Measurements from ENCODE around the gene MPV17L2. TPM values are rescaled to one million over a fixed set of nuclear protein-coding genes. Genes with fewer than 3 reads are reported as not detected.

The MPV17L2 gene
- total and polyA plus RNA-seq, 2 experiments from 2014 or later = 38.7 to 81.3 TPM

DNA sequence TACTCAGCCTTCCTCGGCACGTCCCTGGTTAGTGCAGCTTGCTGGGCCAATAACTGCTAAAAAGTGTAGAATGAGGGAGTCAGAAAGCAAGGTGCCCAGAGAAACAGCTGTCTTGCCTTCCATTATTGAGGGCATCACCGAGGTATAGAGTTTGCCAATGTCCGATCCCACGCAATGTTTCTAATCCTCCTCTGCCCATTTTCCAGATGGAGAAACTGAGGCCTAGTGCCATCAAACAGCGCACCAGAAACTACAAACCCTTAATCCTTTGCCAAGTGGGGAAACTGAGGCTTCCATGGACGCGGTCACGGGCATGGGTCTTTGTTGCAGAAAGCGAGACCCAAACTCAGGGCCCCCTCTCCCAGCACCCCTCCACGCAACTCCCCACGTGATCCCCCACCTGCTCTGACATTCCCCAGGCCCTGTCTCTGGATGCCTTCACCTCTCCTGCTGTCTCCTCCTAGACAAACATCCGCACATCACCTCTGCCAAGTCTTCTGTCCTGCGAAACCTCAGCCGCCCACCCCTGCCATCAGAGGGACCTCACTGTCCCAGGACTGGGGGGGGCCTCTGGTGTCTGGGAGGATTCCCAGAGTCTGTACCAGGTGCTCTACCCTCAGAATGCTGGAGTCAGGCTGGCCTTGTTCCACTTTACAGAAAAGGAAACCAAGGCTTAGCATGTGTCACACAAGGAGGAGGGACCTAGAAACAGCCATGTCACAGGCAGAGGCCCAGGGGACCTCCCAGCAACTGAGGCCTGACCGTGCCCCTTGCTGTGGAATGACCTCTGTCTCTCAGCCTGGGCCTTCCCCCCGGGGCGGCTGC lies 34.1 kb downstream of the MPV17L2 start (continued):
- TF ChIP-seq EZH2 (IDR thresholded peaks at IDR 0.05; ENCODE audit: low read depth, unreplicated experiment) = no peak
- no peak for TF ChIP-seq EZH2phosphoT487 (IDR thresholded peaks at IDR 0.05; ENCODE audit: unreplicated experiment)
- TF ChIP-seq, protein P1, sequence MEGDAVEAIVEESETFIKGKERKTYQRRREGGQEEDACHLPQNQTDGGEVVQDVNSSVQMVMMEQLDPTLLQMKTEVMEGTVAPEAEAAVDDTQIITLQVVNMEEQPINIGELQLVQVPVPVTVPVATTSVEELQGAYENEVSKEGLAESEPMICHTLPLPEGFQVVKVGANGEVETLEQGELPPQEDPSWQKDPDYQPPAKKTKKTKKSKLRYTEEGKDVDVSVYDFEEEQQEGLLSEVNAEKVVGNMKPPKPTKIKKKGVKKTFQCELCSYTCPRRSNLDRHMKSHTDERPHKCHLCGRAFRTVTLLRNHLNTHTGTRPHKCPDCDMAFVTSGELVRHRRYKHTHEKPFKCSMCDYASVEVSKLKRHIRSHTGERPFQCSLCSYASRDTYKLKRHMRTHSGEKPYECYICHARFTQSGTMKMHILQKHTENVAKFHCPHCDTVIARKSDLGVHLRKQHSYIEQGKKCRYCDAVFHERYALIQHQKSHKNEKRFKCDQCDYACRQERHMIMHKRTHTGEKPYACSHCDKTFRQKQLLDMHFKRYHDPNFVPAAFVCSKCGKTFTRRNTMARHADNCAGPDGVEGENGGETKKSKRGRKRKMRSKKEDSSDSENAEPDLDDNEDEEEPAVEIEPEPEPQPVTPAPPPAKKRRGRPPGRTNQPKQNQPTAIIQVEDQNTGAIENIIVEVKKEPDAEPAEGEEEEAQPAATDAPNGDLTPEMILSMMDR (conservative IDR thresholded peaks at IDR 0.05; ENCODE audit: low read depth in 2 of 2) = no peak
- TF ChIP-seq JUNB (IDR thresholded peaks at IDR 0.05; ENCODE audit: unreplicated experiment) = no peak
- TF ChIP-seq, protein P2, sequence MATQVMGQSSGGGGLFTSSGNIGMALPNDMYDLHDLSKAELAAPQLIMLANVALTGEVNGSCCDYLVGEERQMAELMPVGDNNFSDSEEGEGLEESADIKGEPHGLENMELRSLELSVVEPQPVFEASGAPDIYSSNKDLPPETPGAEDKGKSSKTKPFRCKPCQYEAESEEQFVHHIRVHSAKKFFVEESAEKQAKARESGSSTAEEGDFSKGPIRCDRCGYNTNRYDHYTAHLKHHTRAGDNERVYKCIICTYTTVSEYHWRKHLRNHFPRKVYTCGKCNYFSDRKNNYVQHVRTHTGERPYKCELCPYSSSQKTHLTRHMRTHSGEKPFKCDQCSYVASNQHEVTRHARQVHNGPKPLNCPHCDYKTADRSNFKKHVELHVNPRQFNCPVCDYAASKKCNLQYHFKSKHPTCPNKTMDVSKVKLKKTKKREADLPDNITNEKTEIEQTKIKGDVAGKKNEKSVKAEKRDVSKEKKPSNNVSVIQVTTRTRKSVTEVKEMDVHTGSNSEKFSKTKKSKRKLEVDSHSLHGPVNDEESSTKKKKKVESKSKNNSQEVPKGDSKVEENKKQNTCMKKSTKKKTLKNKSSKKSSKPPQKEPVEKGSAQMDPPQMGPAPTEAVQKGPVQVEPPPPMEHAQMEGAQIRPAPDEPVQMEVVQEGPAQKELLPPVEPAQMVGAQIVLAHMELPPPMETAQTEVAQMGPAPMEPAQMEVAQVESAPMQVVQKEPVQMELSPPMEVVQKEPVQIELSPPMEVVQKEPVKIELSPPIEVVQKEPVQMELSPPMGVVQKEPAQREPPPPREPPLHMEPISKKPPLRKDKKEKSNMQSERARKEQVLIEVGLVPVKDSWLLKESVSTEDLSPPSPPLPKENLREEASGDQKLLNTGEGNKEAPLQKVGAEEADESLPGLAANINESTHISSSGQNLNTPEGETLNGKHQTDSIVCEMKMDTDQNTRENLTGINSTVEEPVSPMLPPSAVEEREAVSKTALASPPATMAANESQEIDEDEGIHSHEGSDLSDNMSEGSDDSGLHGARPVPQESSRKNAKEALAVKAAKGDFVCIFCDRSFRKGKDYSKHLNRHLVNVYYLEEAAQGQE (IDR thresholded peaks at IDR 0.05; ENCODE audit: unreplicated experiment) = no peak
- TF ChIP-seq CREB1 (CRISPR knock-in tag; IDR thresholded peaks at IDR 0.05; ENCODE audit: low read depth) = no peak
- no peak for TF ChIP-seq POLR2AphosphoS5 (IDR thresholded peaks at IDR 0.05; ENCODE audit: low read depth)
- TF ChIP-seq STAT1 (IDR thresholded peaks at IDR 0.05; ENCODE audit: unreplicated experiment) = no peak
- TF ChIP-seq, protein P3, sequence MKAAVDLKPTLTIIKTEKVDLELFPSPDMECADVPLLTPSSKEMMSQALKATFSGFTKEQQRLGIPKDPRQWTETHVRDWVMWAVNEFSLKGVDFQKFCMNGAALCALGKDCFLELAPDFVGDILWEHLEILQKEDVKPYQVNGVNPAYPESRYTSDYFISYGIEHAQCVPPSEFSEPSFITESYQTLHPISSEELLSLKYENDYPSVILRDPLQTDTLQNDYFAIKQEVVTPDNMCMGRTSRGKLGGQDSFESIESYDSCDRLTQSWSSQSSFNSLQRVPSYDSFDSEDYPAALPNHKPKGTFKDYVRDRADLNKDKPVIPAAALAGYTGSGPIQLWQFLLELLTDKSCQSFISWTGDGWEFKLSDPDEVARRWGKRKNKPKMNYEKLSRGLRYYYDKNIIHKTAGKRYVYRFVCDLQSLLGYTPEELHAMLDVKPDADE (IDR thresholded peaks at IDR 0.05) = no peak
- TF ChIP-seq NANOG (IDR thresholded peaks at IDR 0.05; ENCODE audit: borderline replicate concordance) = no peak
- TF ChIP-seq ZNF114 (CRISPR knock-in tag; IDR thresholded peaks at IDR 0.05) = no peak

DNA sequence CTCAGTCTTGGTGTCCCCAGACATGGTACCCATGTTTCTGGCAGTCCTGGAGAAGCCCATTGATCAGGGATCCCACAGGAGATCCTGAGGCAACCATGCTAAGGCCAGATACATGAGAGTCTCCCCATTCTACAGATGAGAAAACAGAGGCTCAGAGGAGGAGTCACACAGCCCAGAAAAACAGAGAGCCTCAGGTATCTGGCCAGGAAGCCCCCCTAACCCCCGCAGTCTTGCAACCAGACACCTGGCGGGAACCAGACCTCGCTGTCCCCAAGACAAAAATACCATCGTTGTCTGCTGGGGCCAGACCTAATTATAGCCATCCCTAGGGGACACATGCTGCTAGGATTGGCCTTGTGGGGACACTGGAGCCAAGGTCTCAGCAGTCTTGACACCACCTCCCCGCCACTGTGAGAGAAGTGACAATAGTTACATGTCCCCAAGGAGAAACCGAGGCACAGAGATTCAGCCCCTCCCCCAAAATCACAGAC lies 34.8 kb downstream of the MPV17L2 start:
- Histone ChIP-seq H3K9me2 (ENCODE audit: insufficient read depth) (no peaks in the 10 kb centered on the region), H3K36me3 (ENCODE audit: insufficient read depth) (no peaks in the 10 kb centered on the region), H3K27ac (ENCODE audit: low read depth) (no peak overlapping the region), H3K4me1 (ENCODE audit: insufficient read depth) (peaks cover 29% of the 10 kb centered on the region), H3F3A (replicated peaks; ENCODE audit: low read depth) (peaks cover 50% of the 10 kb centered on the region), H3K4me3 (no peak overlapping the region), H3K27me3 (ENCODE audit: insufficient read depth) (peaks cover 27% of the 10 kb centered on the region), H4K20me1 (replicated peaks; ENCODE audit: insufficient read depth) (no peaks in the 10 kb centered on the region), H3K4me2 (no peak overlapping the region), H3K79me2 (replicated peaks; ENCODE audit: insufficient read depth) (no peaks in the 10 kb centered on the region), H2AFZ (no peak overlapping the region)
- Mint-ChIP-seq H3K27me3 (ENCODE audit: insufficient read depth, low read depth, poor library complexity) (peaks cover 47% of the 10 kb centered on the region), H3K4me1 (peaks cover 45% of the 10 kb centered on the region), H3K27ac (no peak overlapping the region), H3K4me3 (no peak overlapping the region), H3K36me3 (ENCODE audit: low read depth) (no peaks in the 10 kb centered on the region; the same call in 2 of the 3 replicates), H3K9me3 (no peaks in the 10 kb centered on the region; the same call in 1 of the 3 replicates)
- ATAC-seq (no peak), DNase-seq (ENCODE audit: low spot score) (no peak)
- no peak for TF ChIP-seq NANOG (IDR thresholded peaks at IDR 0.05; ENCODE audit: borderline replicate concordance)
- no peak for TF ChIP-seq ZNF331 (CRISPR knock-in tag; IDR thresholded peaks at IDR 0.05; ENCODE audit: low read depth)
- no peak for TF ChIP-seq EZH2 (IDR thresholded peaks at IDR 0.05; ENCODE audit: low read depth, unreplicated experiment)
- TF ChIP-seq, protein P3 (IDR thresholded peaks at IDR 0.05) = no peak

Data from GM23338 (cell line).